ENCODE data around the gene SCN2B.

DNA sequence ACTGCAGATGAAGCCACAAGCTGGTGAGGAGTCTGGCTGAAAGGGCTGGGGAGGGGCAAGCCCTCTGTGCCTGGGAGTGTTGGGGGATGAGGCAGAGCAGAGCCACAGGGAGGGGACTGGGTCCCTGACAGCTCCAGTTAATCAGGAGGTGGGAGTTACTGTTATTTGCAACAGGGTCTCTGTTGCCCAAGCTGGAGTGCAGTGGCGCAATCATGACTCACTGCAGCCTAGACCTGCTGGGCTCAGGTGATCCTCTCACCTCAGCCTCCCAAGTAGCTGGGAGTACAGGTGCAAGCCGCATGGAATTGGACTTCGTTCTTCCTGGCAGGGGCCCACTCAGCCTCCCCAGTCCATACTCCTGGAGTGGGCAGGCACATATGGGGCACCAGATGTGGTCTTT lies 7.7 kb downstream of the SCN2B start:
- TF ChIP-seq POLR2A (IDR thresholded peaks at IDR 0.05) (no peak), POLR2AphosphoS5 (IDR thresholded peaks at IDR 0.05) (no peak)
- TF ChIP-seq, protein P1, sequence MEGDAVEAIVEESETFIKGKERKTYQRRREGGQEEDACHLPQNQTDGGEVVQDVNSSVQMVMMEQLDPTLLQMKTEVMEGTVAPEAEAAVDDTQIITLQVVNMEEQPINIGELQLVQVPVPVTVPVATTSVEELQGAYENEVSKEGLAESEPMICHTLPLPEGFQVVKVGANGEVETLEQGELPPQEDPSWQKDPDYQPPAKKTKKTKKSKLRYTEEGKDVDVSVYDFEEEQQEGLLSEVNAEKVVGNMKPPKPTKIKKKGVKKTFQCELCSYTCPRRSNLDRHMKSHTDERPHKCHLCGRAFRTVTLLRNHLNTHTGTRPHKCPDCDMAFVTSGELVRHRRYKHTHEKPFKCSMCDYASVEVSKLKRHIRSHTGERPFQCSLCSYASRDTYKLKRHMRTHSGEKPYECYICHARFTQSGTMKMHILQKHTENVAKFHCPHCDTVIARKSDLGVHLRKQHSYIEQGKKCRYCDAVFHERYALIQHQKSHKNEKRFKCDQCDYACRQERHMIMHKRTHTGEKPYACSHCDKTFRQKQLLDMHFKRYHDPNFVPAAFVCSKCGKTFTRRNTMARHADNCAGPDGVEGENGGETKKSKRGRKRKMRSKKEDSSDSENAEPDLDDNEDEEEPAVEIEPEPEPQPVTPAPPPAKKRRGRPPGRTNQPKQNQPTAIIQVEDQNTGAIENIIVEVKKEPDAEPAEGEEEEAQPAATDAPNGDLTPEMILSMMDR (IDR thresholded peaks at IDR 0.05) = no peak

Measured in stomach (tissue), 4 donors.